ENCODE results near the gene RNU1-2.
A peak's percentile ranks its signal among the peaks of the same experiment; 100 is the strongest.
"Not testable (repeated sequence)": the region's sequence is repeated elsewhere in the genome, so short reads cannot be mapped to it uniquely, and the experiment has no call there.

RNU1-2 gene

DNA sequence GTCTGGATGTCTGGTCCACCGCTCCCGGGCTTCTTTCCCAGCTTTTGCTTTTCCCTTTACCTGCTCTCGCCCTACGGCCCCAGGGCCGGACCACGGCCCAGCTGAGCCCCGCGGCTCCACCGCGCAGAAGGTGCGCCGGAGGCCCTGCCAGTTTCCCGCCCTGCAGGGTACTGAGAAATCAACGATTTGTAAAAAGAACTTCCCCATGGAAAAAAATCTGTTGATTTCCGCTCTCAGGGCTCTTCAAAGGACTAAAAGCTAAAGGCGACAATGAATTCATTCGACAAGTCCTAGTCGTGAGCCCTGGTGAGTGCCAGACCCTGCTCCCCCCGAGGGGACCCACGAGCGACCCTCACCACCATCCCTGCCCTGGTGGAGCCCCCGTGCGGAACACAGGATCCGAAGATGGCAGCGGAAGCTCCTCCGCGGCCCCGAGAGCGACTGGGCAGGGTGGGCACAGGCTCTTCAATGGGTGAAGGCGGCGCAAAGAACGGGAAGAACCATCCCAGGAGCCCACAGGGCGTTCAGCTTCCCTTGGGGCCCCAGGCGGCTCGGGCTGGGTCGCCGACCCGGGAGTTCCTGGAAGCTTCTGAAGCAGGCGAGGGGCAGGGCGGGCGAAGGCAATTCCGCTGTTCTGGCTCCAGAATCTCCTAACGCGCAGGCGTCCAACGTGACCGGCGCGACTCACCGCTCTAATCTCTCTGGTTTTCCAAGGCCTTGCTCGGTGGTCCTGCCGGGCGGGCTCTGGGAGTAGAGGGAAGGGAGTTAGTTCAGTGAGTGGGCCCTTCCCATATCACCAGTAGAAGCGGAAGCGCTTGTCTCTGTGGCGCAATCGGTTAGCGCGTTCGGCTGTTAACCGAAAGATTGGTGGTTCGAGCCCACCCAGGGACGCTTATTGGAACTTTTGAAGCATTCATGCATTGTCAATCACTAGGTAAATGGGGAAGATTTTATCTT is 6.6 kb upstream of the RNU1-2 start:
- DNase-seq (ENCODE audit: low read depth in 2 of 2), result peak; percentile 64 to 70

- not testable (repeated sequence) for DNase-seq (ENCODE audit: low read depth in 2 of 2)
Measured at GRCh38 chr1:16890539-16891021, 5.2 kb upstream of the RNU1-2 start.

DNA sequence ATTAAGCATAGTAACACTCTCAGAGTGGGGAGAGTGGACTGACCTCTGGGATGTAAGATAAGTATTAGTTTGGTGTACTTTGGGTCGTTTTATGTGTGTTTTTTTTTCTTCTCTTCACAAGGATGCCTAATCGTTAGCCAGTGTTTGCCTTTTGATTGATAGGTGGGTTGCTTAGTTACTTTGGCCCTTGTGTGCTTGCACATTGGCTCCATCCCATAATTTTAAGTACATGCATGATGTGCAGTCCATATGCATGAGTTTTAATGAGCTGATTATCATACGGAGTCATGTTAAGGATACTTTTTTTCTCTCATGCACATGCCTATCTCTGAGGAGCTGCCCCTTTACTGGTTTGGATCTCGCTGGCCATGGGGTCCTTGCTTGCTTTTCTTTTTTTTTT is 4.7 kb upstream of the RNU1-2 start:
- DNase-seq (ENCODE audit: low read depth in 2 of 2), result not testable (repeated sequence)

GRCh38 chr1:16892978-16893525 is 2.7 kb upstream of the RNU1-2 start:
- DNase-seq (ENCODE audit: low read depth in 2 of 2), result not testable (repeated sequence)

DNA sequence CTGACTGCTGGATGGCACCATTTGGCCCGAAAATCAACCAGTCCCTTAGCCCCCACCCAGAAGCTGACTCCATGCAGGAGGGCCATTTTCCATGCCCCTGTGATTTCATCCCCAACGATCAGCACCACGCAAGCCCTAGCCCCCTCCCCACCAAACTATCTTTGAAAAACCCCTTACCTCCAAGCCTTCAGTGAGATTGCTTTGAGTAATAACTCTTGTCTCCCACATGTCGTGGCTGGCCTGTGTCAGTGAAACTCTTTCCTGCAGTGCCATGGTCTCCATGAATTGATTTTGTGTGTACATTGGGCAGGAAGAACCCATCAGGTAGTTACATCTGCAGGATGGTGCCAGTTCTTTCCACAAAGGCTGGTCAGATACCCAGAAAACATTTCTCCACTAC is 2.0 kb upstream of the RNU1-2 start:
- DNase-seq (ENCODE audit: low read depth in 2 of 2), result not testable (repeated sequence)

GRCh38 chr1:16894338-16894737 is 1.4 kb upstream of the RNU1-2 start:
- not testable (repeated sequence) for DNase-seq (ENCODE audit: low read depth in 2 of 2)

GRCh38 chr1:16895233-16895597 is 565 bp upstream of the RNU1-2 start:
- not testable (repeated sequence) for DNase-seq (ENCODE audit: low read depth in 2 of 2)

DNA sequence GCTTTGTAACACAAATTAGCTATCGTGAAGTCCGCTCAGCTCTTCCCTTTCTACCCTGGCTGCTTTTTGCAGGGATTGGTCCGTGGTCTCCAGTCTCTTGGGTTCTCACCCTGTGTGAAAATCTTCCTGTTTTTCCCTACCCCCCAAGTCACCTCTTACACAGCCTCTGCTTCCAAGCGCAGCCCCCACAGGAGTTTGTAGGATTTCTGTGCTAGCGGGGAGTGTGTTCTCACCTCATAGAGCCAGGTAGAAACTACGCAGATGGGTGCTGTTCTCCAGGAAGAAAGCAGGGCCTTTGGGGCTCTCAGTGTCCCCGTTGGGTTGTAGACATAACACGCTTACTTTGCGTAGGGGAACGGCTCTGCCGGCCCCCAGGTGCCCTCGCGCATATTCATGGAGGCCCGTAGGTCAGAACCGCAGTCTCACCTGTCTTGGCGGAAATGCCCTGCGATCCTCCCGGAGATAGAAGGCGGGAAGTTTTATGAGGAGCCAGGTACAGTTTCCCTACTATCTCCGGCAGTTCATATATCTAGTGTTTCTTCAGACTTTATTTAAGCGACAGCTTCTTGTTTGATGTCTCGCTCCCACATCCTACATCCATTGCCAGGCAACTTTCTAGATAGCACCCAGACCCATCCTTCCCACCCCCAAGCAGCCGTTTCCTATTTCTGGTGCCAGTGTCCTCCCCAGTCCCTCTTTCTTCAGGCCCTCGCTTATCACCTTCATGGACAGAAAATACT is 706 bp downstream of the RNU1-2 start:
- DNase-seq (ENCODE audit: low read depth in 2 of 2), result peak; percentile 68 to 71

GRCh38 chr1:16897653-16898052 is 1.9 kb downstream of the RNU1-2 start:
- not testable (repeated sequence) for DNase-seq (ENCODE audit: low read depth in 2 of 2)

DNA sequence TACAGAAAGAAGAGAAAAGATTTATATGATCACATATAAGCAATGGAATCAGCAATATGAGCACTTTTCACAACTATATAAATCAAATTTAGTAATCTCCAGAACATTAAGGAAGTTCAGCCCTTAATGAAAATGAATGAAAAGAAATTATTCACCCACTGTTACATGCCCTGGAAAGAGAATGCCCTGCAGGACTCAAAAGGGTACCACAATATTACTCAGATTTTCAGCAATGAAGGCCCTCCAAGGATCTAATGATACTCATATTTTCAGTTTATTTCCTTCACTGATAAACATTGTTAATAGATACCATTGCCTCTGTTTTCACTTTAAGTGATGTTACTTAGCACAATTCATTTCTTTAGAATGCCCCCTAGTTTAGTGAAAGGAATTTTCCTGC is 2.5 kb downstream of the RNU1-2 start:
- DNase-seq (ENCODE audit: low read depth in 2 of 2), result not testable (repeated sequence)

DNA sequence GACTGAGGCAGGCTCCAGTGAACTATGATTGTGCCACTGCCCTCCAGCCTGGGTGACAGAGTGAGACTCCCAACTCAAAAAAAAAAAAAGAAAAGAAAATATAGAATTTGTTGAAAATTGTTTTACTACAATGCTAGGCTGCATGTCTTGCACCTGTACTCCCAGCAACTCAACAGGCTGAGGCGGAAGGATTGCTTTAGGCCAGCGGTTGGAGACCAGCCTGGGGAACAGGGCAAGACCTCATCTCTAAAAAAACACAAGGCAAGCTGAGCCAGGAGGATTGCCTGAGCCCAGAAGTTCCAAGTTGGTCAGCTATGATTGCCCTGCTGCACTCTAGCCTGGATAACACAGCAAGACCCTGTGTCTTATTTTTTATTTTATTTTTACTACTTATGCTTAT is 3.2 kb downstream of the RNU1-2 start:
- not testable (repeated sequence) for DNase-seq (ENCODE audit: low read depth in 2 of 2)

DNA sequence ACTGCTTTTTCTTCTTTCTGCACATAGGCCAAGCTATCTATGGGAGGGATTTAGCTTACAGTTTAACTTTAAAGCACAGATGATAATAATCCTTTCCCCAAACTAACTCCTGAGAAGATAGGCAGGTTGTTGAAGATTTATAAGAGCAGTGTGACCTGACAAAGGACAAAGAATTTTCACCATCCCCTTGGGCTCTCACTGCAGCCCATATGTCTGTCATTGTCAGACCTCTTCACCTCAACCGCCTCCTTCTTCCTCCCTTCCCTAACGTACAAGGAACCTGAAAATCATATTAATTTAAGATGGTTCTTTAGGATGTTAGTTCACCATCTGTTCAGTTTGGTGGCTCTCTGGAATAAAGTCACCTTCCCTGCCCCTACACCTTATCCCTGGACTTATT is 5.0 kb downstream of the RNU1-2 start:
- no peak for DNase-seq (ENCODE audit: low read depth in 2 of 2)

- not testable (repeated sequence) for DNase-seq (ENCODE audit: low read depth in 2 of 2)
Measured at GRCh38 chr1:16901371-16901770, 5.6 kb downstream of the RNU1-2 start.

DNA sequence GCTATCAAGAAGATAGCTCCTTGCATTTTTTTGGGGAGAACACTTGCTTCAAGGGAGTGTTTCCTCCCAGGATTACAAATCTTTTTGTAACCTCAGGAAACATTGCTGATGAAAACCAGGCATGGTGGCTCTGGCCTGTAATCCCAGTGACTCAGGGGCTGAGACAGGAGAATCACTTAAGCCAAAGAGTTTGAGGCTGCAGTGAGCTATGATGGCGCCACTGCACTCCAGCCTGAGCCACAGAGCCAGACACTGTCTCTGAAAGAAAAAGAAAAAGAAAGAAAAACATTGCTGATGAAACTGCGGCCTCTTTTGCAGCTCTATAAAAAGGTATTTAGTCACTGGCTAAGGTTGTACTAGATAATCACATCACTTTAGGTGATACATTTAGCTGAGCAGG is 7.3 kb downstream of the RNU1-2 start:
- no peak for DNase-seq (ENCODE audit: low read depth in 2 of 2)

- DNase-seq (ENCODE audit: low read depth in 2 of 2), result no peak
Measured at GRCh38 chr1:16903458-16903796, 7.6 kb downstream of the RNU1-2 start.

DNA sequence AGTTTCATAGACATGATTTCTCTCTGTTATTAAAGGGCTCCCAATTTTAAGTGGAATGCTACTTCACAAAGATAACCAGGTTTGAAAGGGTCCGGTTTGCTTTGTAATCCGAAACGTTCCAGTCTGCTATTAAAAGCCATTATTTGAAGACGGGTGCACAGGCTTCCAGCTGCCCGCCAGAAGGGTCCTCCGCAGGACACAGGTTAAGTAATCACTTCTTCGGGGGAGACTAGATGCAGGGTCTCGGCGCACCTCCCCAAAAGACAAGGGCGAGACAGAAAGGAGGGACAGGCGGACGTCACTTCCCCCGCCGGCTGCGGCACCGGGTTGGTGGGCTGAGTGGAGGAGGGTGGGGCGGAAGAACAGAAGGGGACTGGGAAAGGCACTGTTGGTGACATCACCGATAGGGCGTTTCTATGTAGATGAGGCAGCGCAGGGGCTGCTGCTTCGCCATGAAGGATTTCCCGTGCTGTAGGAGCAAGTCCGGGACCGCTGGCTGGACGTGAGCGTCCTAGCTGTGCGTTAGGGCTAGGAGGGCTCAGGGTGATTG is 8.9 kb downstream of the RNU1-2 start:
- peak; percentile 97 to 100 for DNase-seq (ENCODE audit: low read depth in 2 of 2)

GRCh38 chr1:16905110-16905867 is 9.5 kb downstream of the RNU1-2 start:
- DNase-seq (ENCODE audit: low read depth in 2 of 2), result peak; percentile 33 to 43

DNA sequence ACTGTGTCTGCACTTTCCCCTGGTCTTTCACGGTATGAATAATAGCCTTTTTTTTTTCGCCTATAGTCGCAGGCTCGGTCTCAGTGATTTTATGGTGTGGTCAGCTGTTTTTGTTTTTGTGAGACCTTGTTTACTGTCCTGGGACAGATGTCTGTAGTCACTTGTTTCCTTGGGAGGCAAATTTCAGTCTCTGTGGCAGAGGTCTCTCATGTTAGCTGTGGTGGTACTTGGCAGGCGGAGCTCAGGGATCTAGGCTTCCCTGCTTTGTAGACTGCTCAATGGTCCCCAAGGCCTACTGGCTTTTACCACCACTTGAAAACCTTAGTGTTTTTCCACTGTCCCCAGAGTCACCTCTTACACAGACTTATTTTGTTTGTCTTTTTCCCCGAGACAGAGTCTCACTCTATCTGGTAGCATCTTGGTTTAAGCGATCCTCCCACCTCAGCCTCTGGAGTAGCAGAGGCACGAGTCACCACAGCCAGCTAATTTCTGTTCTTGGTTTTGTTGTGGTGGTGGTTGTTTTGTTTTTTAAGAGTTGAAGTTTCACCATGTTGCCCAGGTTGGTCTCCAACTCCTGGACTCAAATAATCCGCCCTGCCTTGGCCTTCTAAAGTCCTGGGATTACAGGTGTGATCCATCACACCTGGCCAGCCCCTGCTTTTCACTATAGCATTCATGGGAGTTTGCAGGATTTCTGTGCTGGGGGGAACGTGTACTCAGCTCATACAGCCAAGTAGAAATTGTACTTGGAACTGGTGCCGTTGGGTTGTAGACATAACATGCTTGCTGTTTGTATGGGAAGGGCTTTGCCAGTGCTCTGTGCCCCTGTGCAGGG is 10.3 kb downstream of the RNU1-2 start:
- DNase-seq (ENCODE audit: low read depth in 2 of 2), result no peak

DNA sequence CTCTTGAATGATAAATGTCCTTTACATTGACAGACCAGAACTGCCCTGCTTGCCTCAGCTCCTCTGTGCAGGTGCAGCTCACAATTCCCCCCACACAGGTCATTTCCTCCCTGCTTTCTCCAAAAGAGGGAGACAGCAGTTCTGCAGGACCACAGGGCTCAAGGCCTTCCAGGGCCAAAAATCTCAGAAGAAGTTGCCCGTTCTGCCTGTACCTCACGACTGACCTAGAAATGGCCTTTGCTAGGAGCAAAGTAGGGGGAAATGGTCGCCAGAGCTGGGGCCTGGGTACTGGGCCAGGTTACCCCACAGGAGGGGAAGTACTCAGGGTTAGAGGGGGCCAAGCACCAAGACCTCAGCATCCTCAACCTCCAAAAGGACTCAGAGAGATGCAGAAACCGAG is 11.1 kb downstream of the RNU1-2 start:
- DNase-seq (ENCODE audit: low read depth in 2 of 2), result no peak
